Measurements from ENCODE around the gene DRAP1. TPM values are rescaled to one million over a fixed set of nuclear protein-coding genes. Genes with fewer than 3 reads are reported as not detected.

Gene DRAP1
- total RNA-seq, 4 donors from 2014 or later: 15.7 to 63.2 (median 57.0) TPM

- H3K9me3 ChIP-seq: no peaks in the 10 kb centered on the region
- WGBS, 2 donors (ENCODE audit: low coverage in 1 of 2): 36 to 80% methylated on average over 8 to 20 of the region's 28 CpGs
- TF ChIP-seq POLR2A (IDR thresholded peaks at IDR 0.05): no peak
- no peak for TF ChIP-seq CTCF (IDR thresholded peaks at IDR 0.05)
- peaks cover 6 to 30% (median 20%) of the 10 kb centered on the region in 4 donors for H3K4me1 ChIP-seq
- no peak for DNase-seq
- H3K4me3 ChIP-seq: peak overlapping the region in 3 of 4 donors; percentile 44 to 61 (median 60)
- in situ Hi-C loops (cut with MboI; ENCODE audit: low pct_ligation_motif_present in 1 of 4, low pct_unique_long_range_greater_than_20kb in 1 of 4, low sequenced_read_pairs in 3 of 4): loop anchor here in 2 of 4 donors (25.0 kb wide), 1 partner anchor 88 kb away; no protein-coding TSS in a partner anchor
- intact Hi-C loops (cut with DNase I; ENCODE audit: low total_unique reads): no loop called here
- H3K36me3 ChIP-seq: no peaks in the 10 kb centered on the region
- peak overlapping the region in 2 of 4 donors; percentile 70 to 78 for H3K27ac ChIP-seq
- peaks cover 21% of the 10 kb centered on the region for H3K27me3 ChIP-seq
Measured at GRCh38 chr11:65898656-65899355, 20.4 kb upstream of the DRAP1 start.

DNA sequence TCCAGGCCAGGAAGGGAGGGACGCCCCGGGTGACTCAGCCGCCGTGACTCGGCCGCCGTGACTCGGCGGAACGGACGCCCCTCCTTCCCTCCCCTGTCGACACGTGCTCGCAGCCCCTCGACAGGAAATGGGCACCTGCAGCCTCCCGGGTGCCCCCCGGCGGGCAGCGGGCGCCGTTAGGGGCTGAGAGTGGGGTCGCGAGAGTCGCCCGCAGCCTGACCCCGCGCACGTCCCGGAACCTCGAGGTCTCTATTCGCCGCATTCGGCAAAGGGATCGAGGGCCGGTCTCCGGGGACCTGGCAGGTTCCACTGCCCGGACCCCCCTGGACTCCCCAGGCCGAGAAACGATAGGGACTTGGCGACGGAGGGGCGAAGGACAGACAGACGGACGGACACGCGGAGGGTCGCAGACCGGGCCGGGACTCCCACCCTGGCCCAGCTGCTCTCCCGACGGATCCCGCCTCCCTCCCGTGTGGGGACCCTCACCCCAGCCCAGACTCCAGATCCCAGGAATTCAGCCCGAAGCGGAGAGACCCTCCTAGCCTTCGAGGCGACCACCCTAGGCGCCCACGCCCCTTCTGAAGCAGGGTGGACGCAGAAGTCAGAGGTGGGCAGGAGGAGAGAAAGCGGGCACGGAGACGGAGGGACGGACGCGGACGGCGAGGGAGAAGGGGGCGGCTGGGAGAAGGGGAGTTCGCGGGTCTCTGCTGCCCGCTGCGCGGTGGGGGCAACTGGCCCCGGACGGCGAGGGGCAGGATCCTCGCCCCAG, 19.7 kb upstream of the DRAP1 start:
- Histone ChIP-seq H3K27ac (peak overlapping the region; percentile 56 to 78 (median 70)), H3K4me3 (peak overlapping the region; percentile 27 to 61 (median 52)), H3K36me3 (no peaks in the 10 kb centered on the region), H3K27me3 (peaks cover 21% of the 10 kb centered on the region), H3K9me3 (no peaks in the 10 kb centered on the region), H3K4me1 (peaks cover 6 to 24% (median 19%) of the 10 kb centered on the region in 4 donors)
- in situ Hi-C loops (cut with MboI; ENCODE audit: low pct_ligation_motif_present in 1 of 4, low pct_unique_long_range_greater_than_20kb in 1 of 4, low sequenced_read_pairs in 3 of 4) (loop anchor here in 2 of 4 donors (25.0 kb wide), 1 partner anchor 88 kb away; no protein-coding TSS in a partner anchor), intact Hi-C loops (cut with DNase I; ENCODE audit: low total_unique reads) (no loop called here)
- WGBS, 2 donors (ENCODE audit: low coverage in 1 of 2): 5% methylated on average over 53 of the region's 78 CpGs; no CpG with 5 or more reads in 1 of the 2 donors
- TF ChIP-seq CTCF (IDR thresholded peaks at IDR 0.05): no peak
- no peak for TF ChIP-seq EP300 (IDR thresholded peaks at IDR 0.05; ENCODE audit: low read depth)
- TF ChIP-seq POLR2AphosphoS5 (IDR thresholded peaks at IDR 0.05): peak in 2 of 3 donors; percentile 22 to 45
- DNase-seq: peak; percentile 67

DNA sequence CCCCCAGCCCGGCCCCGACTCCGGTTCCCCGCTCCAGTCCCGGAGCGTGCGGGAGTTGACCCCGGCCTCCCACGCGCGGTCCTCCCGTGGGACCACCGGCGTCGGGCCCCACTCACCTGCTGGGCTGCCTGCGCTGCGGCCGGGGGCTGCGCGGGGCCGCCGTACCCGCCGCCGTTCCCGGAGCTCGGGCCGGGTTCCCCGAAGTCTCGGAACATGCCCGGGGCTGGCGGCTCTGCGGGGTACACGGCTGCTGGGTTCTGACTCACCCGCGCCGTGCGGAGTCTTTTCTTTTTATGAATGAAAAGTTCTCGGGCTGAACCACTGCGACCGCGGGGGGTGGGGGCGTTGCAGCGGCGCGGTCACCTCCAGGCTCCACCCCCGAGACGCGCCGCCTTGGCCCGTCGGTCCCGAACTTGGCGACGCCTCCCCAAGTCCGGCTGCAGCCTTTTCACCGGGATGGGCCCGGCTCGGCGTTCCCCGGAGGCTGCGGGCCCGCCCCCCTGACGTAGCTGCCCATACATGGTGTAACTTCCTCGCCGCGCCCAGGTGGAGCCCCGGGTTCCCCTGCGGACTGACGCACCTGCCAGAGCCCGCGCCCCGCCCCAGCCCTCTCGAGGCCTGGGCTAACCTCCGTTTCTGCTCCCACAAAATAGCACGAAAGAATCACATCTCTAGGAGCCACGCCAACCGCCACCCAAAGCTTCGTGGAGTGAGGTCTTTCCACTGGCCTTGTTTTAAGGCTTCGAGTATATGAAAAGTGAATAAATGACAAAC, 18.9 kb upstream of the DRAP1 start, which contains the start of gene FOSL1:
FOSL1 (minus strand) TSS at position 264 of the 774 bp plus-strand sequence; CDS start at position 215, 49 bp downstream.
- Histone ChIP-seq H3K9me3 (no peaks in the 10 kb centered on the region), H3K27me3 (peaks cover 21% of the 10 kb centered on the region), H3K4me3 (peak within 1 kb of the TSS; percentile 27 to 61 (median 52)), H3K36me3 (no peaks in the 10 kb centered on the region), H3K27ac (peak within 1 kb of the TSS; percentile 56 to 78 (median 70)), H3K4me1 (peaks cover 6 to 22% (median 19%) of the 10 kb centered on the region in 4 donors)
- peak in 1 of 5 experiments; percentile 7 for TF ChIP-seq CTCF (IDR thresholded peaks at IDR 0.05)
- peak; percentile 21 for TF ChIP-seq EP300 (IDR thresholded peaks at IDR 0.05; ENCODE audit: low read depth)
- peak; percentile 52 to 77 (median 75) for TF ChIP-seq POLR2AphosphoS5 (IDR thresholded peaks at IDR 0.05)
- TF ChIP-seq POLR2A (IDR thresholded peaks at IDR 0.05): peak; percentile 58
- WGBS, 2 donors (ENCODE audit: low coverage in 1 of 2): 3% methylated on average over 43 of the region's 80 CpGs; no CpG with 5 or more reads in 1 of the 2 donors
- DNase-seq: peak; percentile 97
- intact Hi-C loops (cut with DNase I; ENCODE audit: low total_unique reads) (no loop called here), in situ Hi-C loops (cut with MboI; ENCODE audit: low pct_ligation_motif_present in 1 of 4, low pct_unique_long_range_greater_than_20kb in 1 of 4, low sequenced_read_pairs in 3 of 4) (no loop called here)

Measured in transverse colon (tissue), 4 donors.